Neural cell (in vitro differentiated cells): ENCODE data around the gene FAM20C.

ENCODE experiments used
- CTCF ChIP-seq: fragments of 450-650 bp; IDR thresholded peaks from 2 replicates; pipeline ENCODE4 v1.5.1; 2014; ENCODE audit warnings: antibody characterized with exemption, mild to moderate bottlenecking, moderate library complexity; ENCODE audit not compliant: poor library complexity, severe bottlenecking
- EP300 ChIP-seq: fragments of 450-650 bp; conservative IDR thresholded peaks from 2 replicates; pipeline ENCODE4 v1.6.1; 2014; ENCODE audit warnings: antibody characterized with exemption, mild to moderate bottlenecking, moderate library complexity; ENCODE audit not compliant: poor library complexity, severe bottlenecking
- MXI1 ChIP-seq: fragments of 450-650 bp; conservative IDR thresholded peaks from 2 replicates; pipeline ENCODE4 v1.6.1; 2014; ENCODE audit warnings: antibody characterized with exemption, mild to moderate bottlenecking; ENCODE audit not compliant: poor library complexity, severe bottlenecking
- RAD21 ChIP-seq: fragments of 450-650 bp; conservative IDR thresholded peaks from 2 replicates; pipeline ENCODE4 v1.6.1; 2014; ENCODE audit warnings: antibody characterized with exemption, mild to moderate bottlenecking, moderate library complexity
- SMC3 ChIP-seq: fragments of 450-650 bp; conservative IDR thresholded peaks from 2 replicates; pipeline ENCODE4 v1.6.1; 2014; ENCODE audit warnings: antibody characterized with exemption, mild to moderate bottlenecking, moderate library complexity; ENCODE audit not compliant: poor library complexity

DNA sequence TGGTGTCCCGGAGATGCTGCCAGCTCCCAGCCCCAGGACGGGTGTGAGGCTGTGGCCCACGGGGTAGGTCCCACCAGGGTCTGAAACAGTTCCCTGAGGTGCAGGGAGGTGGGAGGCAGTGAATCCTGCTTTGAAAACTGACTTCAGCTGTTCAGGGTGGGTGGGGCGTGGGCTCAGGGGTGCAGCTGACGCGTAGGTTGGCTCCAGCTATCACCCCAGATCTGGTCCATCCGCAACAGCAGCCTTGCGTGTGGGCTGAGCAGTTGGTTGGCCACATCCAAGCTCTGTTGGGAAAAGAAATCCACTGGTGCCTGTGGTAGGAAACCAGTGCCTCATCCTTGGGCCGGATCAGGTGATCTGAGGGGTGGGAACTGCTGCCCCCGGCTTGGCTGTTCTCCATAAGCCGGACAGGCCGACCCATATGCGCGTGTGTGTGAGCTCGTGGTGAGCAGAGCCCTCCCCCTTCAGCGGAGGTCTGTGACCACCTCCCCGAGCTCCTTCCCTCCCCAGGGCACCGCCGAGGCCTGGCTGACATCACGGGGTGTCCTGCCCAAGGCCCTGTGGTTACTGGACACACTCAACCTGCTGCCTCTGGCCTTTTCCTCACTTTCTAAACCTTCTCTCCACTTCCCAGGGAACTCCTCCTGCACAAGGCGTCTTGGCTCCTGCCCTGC lies 15.4 kb upstream of the FAM20C start:
- TF ChIP-seq SMC3, result no peak
- TF ChIP-seq EP300, result no peak
- TF ChIP-seq CTCF, result no peak
- no peak for TF ChIP-seq RAD21
- no peak for TF ChIP-seq MXI1
